Activated gamma-delta T cell (primary cell): ENCODE data around the gene CRLF3.
"Not testable (repeated sequence)": the region's sequence is repeated elsewhere in the genome, so short reads cannot be mapped to it uniquely, and the experiment has no call there.

ENCODE experiments used
- DNase-seq: peaks from one replicate; lab custom pipeline; 2025; lab: John Stamatoyannopoulos, UW

The CRLF3 gene

GRCh38 chr17:30814236-30814635, 10.3 kb downstream of the CRLF3 start:
- DNase-seq = not testable (repeated sequence)

DNA sequence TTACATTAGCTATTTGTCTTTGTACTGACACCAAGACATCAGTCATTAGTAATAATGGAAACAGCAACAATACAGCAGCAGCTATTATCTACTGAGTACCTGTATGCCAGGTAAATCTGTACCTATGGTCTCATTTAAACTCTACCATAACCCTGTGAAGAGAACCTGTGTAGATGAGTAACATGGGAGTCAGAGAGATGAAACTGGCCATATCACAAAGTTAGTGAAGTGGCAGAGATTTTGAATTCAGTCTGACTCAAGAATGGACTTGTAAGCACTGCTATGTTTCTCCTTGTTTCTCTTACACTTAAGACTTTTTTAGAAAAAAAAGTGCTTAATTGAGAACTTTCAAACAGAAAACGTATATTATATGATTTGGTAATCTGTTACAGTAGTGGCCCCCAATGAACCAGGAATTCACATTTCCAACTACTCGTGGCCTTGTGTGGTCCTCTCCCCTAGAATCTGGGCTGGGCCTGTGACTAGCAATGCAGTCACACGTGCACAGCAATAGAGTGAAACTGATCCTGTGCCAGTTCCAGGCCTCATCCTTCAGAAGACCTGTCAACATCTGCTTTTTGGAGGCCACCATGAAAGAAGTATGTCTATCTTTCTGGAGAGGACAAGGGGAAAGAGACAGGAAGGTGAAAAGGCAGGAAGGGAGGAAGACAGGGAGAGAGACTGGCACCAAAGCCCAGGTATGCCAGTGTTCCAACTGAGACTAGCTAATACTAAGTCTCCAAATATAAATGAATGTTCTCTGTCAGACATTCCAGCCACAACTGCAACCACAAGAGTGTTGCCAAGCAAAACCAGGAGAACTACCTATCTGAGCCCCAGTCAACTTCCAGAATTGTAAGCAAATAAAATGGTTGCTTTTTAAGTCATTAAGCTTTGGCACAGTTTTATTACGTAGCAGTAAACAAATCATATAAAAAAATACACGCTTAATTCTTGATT, 12.0 kb downstream of the CRLF3 start:
- no peak for DNase-seq

DNA sequence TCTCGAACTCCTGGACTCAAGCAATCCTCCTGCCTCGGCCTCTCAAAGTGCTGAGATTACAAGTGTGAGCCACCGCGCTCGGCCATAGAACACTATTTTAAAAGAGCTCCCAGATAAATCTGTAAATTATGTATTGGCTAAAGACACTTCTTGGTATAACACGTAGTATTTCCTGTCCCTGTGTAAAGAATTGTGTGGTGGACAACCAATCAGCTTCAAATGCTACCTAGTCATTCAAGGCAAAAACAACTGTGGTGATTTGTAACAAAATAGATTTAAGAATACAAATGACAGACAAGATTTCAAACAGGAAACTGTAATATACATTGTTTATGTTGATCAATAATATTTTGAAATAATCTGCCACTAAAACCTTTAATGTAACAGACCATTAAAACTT, 14.6 kb downstream of the CRLF3 start:
- no peak for DNase-seq

DNA sequence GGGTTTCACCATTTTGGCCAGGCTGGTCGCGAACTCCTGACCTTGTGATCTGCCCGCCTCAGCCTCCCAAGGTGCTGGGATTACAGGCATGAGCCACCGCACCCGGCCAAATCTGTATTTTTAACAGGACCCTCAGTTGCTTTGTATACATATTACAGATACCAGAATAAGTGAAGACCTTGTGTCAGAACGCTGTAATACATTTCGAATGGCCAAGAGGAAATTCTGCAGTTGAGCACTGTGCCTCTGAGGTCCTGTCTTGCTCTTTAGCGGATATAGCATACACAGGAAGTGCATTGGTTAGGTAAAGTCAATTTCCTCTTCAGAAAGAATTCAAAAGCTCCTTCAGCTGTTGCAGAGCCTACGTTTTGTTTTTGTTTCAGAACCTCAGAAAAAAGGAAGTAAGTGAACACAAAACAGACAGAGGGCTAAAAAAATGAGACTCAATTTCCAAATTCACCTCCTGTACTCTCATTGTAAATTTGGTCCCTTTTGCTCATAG, 15.7 kb downstream of the CRLF3 start:
- DNase-seq = no peak

GRCh38 chr17:30807896-30808295, 16.6 kb downstream of the CRLF3 start:
- no peak for DNase-seq

GRCh38 chr17:30805944-30806456, 18.5 kb downstream of the CRLF3 start:
- DNase-seq = no peak

- DNase-seq = no peak
These were observed 22.8 kb downstream of the CRLF3 start for GRCh38 chr17:30801671-30802070.

DNA sequence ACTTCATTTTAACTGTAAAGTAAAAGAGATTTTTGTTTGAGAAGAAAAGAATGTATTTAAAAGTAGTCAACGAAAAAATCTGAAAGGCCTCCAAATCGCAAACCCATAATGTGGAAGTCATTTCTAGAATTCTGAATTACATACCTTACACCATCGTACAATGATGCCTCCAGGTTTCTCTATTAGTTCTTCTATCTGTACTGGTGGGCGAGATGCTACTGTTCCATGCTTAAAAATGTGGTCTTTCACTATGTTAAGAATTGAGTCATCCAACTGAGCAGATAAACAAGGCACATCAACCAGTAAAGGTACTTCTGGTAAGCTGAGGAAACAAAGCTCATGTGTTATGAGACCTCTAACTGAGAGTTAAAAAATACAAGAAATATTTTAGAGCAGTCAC, 28.5 kb downstream of the CRLF3 start:
- no peak for DNase-seq

- DNase-seq = no peak
These were observed 30.1 kb downstream of the CRLF3 start for GRCh38 chr17:30794372-30794771.

DNA sequence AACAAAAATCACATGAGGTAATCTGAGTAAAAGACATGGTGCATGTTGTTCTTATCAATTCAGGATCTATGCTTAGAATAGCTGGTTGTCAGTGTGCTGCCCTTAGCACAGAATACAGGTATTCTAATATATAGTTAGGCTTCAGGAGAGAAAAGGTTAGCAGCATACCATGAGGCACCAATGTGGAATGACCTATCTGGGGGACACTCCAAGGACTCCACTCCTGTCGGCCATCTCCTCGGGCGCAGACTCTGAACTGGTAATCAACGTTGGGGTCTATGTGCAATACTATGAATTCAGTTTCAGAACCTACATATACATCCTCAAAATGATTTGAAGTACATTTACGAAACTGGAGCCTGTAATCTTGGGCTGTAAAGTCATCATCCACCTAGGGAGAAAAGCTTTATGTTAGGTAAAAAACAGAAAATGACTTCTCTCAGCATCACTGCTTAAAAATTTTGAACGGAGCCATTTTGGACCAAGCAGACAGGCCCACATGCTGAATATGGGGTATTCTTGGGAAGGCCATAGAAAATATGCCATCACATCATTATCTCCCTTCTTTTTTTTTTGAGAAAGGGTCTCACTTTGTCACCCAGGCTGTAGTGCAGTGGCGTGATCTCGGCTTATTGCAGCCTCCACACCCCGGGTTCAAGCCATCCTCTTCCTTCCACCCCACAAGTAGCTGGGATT, 31.1 kb downstream of the CRLF3 start:
- no peak for DNase-seq

GRCh38 chr17:30790279-30790678, 34.2 kb downstream of the CRLF3 start:
- no peak for DNase-seq

- DNase-seq = no peak
These were observed 35.6 kb downstream of the CRLF3 start for GRCh38 chr17:30788918-30789317.

GRCh38 chr17:30782206-30782605, 42.3 kb downstream of the CRLF3 start:
- DNase-seq = no peak

DNA sequence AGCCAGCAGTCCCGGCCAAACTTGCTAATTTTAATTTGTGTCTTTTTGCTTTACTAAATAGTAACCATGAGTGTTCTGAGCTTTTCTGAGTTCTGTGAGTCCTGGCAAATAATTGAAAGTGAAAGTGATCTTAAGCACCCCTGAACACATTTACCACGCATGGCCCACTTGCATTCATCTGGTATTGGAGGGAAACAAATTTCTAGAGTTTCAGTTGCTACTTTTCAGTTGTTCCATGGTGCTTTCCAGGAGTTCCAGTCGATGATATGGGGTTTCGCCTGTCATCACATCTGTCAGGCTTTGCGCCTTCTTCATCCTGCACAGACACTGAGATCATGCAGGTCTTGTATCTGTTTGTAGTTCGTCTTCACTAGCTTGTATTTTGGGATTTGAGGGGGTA, 44.1 kb downstream of the CRLF3 start:
- no peak for DNase-seq

DNA sequence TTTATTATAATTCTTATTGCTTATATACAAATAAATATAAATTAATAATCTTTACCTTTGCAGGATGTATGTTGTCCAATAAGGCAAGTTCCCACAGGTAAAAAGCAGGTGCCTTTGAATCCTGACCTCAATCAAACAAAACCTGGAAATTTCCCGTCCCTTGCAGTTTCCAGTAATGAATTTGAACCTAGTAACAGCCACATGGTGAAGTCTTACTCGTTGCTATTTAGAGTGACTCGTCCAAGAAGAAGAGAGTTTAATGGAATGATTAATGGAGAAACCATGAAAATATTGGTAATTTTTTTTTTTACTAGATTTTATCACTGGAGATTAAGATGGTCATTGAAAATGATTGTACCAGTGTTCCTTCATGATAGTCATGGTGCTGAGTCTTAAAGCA, 55.7 kb downstream of the CRLF3 start:
- DNase-seq = not testable (repeated sequence)

- not testable (repeated sequence) for DNase-seq
These were observed 56.7 kb downstream of the CRLF3 start for GRCh38 chr17:30767641-30768404.

GRCh38 chr17:30761060-30761459, 63.4 kb downstream of the CRLF3 start:
- DNase-seq = no peak

GRCh38 chr17:30753291-30753690, 71.2 kb downstream of the CRLF3 start:
- DNase-seq = not testable (repeated sequence)

DNA sequence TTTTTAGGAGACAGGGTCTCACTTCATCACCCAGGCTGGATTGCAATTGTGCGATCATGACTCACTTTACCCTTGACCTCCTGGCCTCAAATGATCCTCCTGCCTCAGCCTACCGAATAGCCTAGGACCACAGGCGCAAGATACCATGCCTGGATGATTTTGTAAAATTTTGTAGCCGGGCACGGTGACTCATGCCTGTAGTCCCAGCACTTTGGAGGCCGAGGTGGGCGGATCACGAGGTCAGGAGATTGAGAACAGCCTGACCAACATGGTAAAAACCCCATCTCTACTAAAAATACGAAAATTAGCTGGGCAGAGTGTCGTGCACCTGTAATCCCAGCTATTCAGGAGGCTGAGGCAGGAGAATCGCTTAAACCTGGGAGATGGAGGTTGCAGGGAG, 73.5 kb downstream of the CRLF3 start:
- DNase-seq = not testable (repeated sequence)

- not testable (repeated sequence) for DNase-seq
These were observed 76.9 kb downstream of the CRLF3 start for GRCh38 chr17:30747621-30748020.

DNA sequence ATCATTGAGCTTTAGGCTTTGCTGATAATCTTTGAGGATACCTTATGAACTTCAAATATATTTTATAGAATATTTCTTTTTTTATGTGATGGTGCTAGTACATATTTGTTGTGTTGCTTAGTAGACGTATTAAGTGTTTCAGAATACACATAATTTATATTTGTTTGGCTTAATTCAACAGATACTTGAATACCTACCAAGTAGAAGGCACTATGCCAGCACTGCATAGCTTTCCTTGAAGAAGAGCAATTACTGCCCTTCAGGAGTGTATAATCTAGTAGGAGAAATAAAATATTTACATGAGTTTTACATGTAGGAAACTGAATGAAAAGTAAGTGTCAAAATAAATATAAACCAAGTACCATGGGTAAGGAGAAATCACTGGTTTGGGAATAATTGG, 81.8 kb downstream of the CRLF3 start:
- DNase-seq = not testable (repeated sequence)

GRCh38 chr17:30736371-30736770, 88.1 kb downstream of the CRLF3 start:
- DNase-seq = not testable (repeated sequence)
